AG08396 (cell line): ENCODE data around the gene NOD1.
"Not testable (repeated sequence)": the region's sequence is repeated elsewhere in the genome, so short reads cannot be mapped to it uniquely, and the experiment has no call there.

Experiments
- DNase-seq: peaks from one replicate; pipeline ENCODE4 v3.0.0; 2012; ENCODE audit warnings: low spot score, mixed read lengths

The NOD1 gene

DNA sequence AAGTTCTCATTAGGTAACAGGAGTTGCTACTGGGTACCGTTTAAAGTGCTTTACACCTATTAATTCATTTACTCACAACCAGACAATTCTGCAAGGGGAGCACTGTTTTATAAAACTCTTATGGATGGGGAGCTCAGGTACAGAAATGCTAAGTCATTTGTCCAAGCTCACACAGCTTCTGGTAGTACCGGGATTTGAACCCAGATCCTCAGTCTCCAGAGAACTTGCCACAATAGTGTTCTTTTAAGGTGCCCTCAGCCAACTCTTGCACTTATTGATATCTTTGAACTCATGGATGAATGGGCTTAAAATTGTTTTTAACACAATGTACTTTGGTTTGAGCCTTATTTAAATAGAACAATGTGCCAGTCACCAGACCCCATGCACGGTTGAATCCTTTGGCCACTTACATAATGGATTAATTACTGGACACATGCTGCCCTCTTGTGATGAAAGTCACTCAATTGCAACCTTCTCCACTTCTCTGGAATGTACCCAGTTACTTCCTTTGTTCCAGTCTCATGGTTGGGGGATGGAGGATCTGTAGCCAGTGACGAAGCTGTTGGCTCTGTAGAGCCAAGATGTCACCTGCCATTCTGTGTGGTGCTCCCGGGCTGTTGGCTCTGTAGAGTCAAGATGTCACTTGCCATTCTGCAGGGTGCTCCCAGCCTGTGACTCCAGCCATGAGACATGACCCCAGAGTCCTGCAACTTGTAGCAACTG is 65.6 kb downstream of the NOD1 start:
- DNase-seq = peak; percentile 77

DNA sequence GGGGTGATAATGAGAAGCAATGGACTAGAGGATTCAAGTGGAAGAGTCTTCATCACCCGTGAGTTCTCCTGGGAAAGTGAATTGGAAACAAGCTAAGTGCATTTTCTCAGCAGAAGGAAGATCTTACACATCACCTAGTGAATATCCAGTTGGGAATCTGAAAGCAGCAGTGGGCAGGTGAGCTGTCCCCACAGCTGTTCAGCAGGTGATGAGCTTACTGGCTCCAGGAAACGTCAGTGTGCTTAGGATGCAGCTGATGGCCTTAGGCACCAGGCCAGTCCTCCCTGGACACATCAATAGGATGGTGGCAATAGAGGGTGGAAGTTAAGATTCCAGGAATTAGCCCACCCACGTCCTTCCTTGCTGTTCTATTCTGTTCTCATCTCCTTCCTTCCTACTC is 66.7 kb downstream of the NOD1 start:
- no peak for DNase-seq

DNA sequence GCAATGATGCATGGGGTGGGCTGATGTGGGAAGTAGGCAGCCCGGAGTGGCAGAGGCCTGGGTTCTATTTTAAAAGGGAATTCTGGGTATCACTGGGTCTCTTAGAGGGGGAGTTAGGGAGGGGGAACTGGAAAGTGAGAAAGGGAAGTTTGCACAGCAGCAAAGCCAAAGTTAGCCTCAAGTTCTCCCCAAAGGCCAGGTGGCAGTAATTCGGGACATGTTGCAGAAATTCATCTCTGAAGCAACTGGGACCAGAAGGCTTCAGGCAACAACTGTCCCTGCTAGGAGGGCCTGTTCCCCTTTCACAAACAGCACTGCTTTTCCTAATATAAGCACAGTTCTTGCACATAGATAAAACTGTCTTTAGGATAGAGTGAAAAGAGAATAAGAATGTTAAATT is 67.4 kb downstream of the NOD1 start:
- no peak for DNase-seq

DNA sequence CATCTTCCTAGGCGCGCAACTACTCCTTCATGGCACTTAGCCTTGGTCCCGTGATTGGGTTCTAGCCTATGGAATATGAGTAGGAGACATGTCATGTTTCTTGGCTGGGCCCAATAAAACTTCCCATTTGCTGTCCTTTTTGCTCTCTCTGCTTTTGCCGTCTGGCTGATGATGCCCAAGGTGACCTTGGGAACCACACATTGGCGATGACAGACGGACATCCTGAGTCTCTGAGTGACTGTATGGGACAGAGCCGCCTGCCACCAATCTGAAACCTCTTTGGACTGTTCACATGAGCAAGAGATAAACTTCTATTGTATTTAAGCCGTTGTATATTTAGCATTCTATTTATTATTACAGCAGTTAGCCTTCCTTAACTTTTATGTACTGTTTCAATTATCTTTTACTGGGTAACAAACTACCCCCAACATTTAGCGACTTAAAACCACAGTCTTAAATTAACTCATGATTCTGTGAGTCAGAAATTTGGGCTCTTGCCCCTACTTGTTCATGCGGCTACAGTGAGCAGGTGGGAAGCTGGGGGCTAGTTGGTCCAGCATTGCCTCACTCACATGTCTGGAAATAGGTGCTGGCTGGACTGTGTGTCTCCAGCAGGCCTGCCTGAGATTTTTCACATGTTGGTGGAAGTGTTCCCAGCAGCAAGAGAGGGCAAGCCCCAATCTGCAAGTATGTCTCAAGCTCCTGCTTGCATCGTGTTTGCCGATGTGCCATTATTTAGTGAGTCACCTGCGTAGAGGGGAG is 71.7 kb downstream of the NOD1 start:
- no peak for DNase-seq

DNA sequence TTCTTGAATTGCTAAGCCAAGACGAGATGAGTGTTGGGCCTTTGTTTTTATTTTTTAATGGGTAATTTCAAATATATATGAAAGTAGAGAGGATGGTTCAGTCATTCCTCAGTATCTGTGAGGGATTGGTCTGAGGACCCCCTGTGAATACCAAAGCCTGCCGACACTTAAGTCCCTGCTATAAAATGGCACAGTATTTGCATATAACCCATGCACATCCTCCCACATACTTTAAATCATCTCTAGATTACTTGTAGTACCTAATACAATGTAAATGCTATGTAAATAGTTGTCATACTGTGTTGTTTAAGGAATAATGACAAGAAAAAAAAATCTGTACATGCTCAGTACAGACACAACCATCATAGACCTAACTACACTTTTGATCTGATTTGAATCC is 73.4 kb downstream of the NOD1 start:
- no peak for DNase-seq

DNA sequence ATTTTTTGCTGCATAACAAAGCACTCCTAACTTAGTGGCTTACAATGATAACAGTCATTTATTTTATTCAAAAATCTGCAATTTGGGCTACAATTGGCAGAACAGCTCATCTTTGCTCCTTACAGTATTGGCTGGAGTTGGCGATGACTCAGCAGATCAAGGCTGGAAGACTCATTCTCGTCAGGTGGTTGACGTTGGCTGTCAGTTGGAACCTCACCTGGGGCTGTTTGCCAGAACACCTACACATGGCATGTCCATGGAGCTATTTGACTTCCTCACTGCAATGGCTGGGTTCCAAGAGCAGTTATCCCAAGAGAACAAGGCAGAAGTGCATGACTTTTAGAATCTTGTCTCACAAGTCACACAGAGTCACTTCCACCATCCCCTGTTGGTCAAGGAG is 75.1 kb downstream of the NOD1 start:
- no peak for DNase-seq

DNA sequence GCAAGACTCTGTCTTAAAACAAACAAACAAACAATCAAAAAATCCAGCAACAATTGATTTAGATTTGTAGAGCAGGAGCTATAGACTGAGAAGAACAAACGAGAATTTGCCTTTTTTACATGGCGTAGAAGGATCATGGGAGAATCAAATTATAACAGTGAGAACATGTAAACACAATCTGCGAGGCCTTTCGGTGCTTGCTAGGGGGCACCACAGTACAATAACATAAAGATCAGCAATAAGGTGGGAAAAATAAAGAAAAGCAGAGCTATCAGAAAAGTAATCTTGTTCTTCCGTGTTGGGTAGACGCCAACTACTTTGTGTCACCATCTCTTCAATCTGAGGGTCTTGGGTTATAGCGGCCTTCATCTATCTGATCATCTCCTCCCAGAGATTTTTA is 82.2 kb downstream of the NOD1 start:
- no peak for DNase-seq

DNA sequence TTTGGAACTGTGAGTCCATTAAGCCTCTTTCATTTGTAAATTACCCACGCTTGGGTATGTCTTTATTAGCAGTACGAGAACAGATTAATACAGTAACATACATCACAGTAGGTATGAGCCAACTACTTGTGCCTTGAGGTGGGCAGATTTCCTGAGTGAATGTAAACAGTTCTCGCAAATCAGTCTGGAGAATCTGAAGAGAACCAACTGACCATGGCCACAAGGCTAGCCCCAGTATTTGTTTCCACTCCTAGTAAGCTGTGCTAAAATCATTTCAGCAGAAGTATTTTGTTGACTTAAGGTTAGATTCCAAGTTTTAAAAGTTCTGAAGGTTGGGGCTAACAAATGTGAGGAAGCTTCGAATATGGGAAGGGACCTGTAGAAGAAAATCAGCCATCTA is 82.9 kb downstream of the NOD1 start:
- no peak for DNase-seq

DNA sequence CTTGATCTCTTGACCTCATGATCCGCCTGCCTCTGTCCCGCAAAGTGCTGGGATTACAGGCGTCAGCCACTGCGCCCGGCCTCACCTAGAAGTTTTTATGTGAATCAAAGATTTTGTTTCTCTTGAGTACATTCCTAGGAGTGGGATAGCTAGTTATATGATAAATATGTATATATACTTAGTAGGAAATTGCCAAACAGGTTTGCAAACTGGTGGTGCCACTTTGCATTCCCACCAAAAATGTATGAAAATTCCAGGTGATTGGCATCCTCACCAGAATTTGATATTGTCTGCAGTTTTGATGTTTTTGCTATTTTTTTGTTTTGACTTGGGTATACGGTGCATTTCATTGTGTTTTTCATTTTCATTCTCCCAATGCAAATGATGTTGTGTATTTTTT is 86.8 kb downstream of the NOD1 start:
- DNase-seq = no peak

DNA sequence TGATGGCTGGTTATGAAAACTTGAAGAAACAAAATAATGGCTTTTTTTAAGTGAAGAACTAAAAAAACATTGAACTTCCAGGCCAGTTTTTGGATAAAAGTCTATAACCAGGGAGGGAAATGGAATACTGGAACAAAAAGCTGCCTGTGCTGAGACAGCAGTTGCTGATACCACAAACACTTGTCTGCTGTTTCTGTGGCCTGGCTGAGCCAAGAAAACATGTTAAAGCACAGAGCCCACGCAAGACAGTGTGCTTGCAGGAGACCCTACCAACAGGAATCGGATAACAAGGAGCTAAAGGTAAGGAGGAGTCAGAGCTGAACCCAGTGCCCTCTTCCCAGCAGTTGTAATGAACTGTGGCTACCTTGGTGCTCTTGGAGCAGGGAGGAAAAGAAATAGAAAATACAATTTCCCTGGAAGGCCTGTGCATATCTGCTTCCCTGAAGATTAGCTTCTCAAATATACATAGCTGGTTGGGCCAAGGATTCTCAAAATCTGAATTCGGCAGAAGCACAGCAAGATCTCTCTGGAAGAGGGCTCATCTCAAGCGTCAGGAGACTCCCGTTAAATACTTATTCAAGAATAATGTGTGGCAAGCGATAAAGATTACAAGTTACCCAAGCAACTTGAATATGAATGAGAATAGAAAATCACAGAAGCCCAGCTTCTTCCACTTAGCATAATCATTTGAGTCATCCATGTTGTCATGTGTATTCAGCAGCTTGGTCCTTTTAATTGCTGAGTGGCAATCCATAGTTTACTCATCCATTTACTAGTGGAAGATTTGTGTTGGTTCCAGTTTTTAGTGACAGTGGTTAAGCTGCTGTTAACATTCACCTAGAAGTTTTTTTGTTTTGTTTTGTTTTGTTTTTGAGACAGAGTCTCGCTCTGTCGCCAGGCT is 87.6 kb downstream of the NOD1 start:
- no peak for DNase-seq

DNA sequence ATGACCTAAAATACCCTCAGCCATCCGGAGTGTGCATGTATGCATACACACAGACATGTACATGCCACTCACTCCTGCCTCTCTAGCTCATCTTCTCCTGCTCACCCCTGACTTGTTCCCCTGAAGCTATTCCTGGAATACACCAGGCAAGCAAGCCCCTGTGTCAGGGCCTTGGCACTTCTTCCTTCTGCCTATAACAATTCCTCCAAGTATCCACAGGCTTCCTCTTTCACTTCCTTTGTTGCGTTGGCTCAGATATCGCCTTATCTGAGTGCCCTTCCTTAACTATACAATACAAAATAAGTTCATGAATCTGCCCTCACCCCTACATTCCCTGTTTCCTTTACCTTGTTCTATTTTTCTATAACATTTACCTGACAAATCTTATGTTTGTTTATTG is 88.8 kb downstream of the NOD1 start:
- DNase-seq = no peak

DNA sequence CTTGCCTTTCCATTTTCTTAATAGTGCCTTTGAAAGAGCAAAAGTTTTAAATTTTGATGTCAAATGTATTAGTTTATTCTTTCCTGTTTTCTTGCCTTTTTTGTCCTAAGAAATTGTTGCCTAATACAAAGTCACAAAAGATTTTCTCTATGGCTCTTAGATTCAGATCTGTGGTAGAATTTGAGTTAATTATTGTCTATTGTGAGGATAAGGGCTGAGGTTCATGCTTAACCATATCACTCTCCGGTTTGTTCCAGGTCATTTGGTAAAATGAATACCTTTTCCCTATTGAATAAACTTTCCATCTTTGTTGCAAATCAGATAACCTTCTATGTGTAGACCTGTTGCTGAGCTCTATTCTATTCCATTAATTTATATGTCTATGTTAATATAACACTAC is 96.0 kb downstream of the NOD1 start:
- DNase-seq = no peak

DNA sequence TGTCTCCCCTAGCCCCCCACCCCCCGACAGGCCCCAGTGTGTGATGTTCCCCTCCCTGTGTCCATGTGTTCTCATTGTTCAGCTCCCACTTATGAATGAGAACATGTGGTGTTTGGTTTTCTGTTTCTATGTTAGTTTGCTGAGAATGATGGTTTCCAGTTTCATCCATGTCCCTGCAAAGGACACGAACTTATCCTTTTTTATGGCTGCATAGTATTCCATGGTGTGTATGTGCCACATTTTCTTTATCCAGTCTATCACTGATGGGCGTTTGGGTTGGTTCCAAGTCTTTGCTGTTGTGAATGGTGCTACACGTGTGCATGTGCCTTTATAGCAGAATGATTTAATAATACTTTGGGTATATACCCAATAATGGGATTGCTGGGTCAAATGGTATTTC is 97.8 kb downstream of the NOD1 start:
- not testable (repeated sequence) for DNase-seq

DNA sequence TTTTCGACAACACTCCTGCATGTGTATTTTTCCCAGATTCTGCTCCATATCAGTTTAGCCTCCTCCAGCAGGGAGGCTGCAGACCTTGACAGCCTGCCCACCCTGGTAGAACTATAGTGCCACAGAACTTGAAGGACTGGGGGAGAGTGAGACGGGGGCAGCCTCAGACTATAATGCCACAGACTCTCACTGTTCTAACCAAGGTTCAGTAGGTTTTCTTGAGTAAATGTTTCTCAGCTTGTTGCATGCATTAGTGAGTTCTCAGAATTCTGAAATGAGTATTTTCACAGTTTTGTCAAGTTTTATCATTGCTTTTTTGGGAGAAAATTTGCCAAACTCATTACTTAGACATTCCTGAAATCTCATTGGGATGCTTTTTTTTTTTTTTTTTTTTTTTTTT is 98.3 kb downstream of the NOD1 start:
- no peak for DNase-seq

DNA sequence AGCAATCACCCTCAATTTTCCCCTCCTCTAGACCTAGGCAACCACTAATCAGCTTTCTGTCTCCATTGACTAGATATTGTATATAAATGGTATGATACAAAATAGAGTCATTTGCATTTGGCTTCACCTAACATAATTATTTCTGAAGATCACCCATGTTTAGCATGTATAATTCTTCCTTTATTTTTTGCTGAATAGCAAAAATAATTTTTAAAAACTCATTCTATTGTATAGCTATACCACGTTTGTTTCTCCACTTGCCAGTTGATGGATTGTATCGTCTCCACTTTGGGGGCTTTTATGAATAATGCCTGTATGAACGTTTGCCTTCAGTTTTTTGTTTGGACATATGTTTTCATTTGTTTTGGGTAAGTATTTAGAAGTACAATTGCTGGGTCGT is 98.8 kb downstream of the NOD1 start:
- no peak for DNase-seq

DNA sequence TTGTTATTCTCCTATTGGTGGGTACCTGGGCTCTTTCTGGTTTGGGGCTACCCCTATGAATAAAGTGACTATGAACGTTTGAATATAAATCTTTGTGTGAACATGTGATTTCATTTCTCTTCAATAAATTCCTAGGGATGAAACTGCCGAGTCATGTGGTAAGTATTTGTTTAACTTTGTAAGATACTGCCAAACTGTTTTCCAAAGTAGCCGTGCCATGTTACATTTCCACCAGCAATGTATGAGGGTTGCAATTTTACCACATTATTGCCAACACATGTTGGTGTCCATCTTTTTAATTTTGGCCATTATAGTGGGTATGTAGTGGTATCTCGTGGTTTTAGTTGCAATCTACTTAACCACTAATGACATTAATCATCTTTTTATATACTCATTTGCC is 99.5 kb downstream of the NOD1 start:
- no peak for DNase-seq

DNA sequence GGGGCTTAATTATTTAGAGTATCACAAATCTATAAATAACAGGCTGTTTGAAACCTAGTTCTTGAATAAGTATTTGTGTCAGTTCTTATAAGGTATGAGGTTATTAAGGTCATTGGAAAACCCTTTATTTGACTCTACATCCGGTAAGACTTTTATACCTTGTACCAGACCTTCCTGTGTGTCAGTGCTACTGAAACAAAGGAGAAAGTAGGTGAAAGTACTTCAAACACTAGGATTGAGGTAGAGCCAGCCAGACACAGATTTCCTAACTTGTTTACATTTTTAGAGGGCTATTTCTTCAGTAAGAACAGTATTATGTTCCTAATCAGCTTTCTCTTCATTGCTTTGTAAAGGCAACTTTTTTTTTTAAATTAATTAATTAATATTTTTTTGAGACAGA is 100.3 kb downstream of the NOD1 start:
- no peak for DNase-seq
